ENCODE results near the gene ARIH2.

Gene ARIH2

GRCh38 chr3:48979451-48979850 lies 60.8 kb downstream of the ARIH2 start:
- Histone ChIP-seq H3K27ac (ENCODE audit: poor library complexity, severe bottlenecking) (no peak overlapping the region), H3K4me3 (ENCODE audit: severe bottlenecking) (no peak overlapping the region), H3K4me1 (ENCODE audit: insufficient read depth, poor library complexity, severe bottlenecking) (no peaks in the 10 kb centered on the region), H3K36me3 (ENCODE audit: low read depth) (peaks cover 84% of the 10 kb centered on the region), H3K9me3 (ENCODE audit: severe bottlenecking) (no peaks in the 10 kb centered on the region), H3K27me3 (ENCODE audit: insufficient read depth, poor library complexity, severe bottlenecking) (no peaks in the 10 kb centered on the region)
- no peak for DNase-seq (ENCODE audit: low spot score)
- ATAC-seq (ENCODE audit: low read depth): no peak
- TF ChIP-seq CTCF (IDR thresholded peaks at IDR 0.05; ENCODE audit: poor library complexity, severe bottlenecking): no peak

- Histone ChIP-seq H3K9me3 (ENCODE audit: severe bottlenecking) (no peaks in the 10 kb centered on the region), H3K27ac (ENCODE audit: poor library complexity, severe bottlenecking) (no peak overlapping the region), H3K36me3 (ENCODE audit: low read depth) (peaks cover 80% of the 10 kb centered on the region), H3K4me1 (ENCODE audit: insufficient read depth, poor library complexity, severe bottlenecking) (no peaks in the 10 kb centered on the region), H3K4me3 (ENCODE audit: severe bottlenecking) (no peak overlapping the region), H3K27me3 (ENCODE audit: insufficient read depth, poor library complexity, severe bottlenecking) (no peaks in the 10 kb centered on the region)
- no peak for DNase-seq (ENCODE audit: low spot score)
- ATAC-seq (ENCODE audit: low read depth): no peak
- TF ChIP-seq CTCF (IDR thresholded peaks at IDR 0.05; ENCODE audit: poor library complexity, severe bottlenecking): no peak
These were observed 61.7 kb downstream of the ARIH2 start for GRCh38 chr3:48980295-48980694.

GRCh38 chr3:48982016-48982415 lies 63.4 kb downstream of the ARIH2 start:
- Histone ChIP-seq H3K4me1 (ENCODE audit: insufficient read depth, poor library complexity, severe bottlenecking) (no peaks in the 10 kb centered on the region), H3K4me3 (ENCODE audit: severe bottlenecking) (no peak overlapping the region), H3K36me3 (ENCODE audit: low read depth) (peaks cover 63% of the 10 kb centered on the region), H3K27ac (ENCODE audit: poor library complexity, severe bottlenecking) (no peak overlapping the region), H3K27me3 (ENCODE audit: insufficient read depth, poor library complexity, severe bottlenecking) (no peaks in the 10 kb centered on the region), H3K9me3 (ENCODE audit: severe bottlenecking) (no peaks in the 10 kb centered on the region)
- no peak for ATAC-seq (ENCODE audit: low read depth)
- DNase-seq (ENCODE audit: low spot score): no peak
- no peak for TF ChIP-seq CTCF (IDR thresholded peaks at IDR 0.05; ENCODE audit: poor library complexity, severe bottlenecking)

- Histone ChIP-seq H3K9me3 (ENCODE audit: severe bottlenecking) (no peaks in the 10 kb centered on the region), H3K27ac (ENCODE audit: poor library complexity, severe bottlenecking) (no peak overlapping the region), H3K36me3 (ENCODE audit: low read depth) (peaks cover 56% of the 10 kb centered on the region), H3K27me3 (ENCODE audit: insufficient read depth, poor library complexity, severe bottlenecking) (no peaks in the 10 kb centered on the region), H3K4me1 (ENCODE audit: insufficient read depth, poor library complexity, severe bottlenecking) (no peaks in the 10 kb centered on the region), H3K4me3 (ENCODE audit: severe bottlenecking) (no peak overlapping the region)
- TF ChIP-seq CTCF (IDR thresholded peaks at IDR 0.05; ENCODE audit: poor library complexity, severe bottlenecking): no peak
- DNase-seq (ENCODE audit: low spot score) (no peak), ATAC-seq (ENCODE audit: low read depth) (no peak)
These were observed 64.0 kb downstream of the ARIH2 start for GRCh38 chr3:48982686-48983085.

GRCh38 chr3:48983096-48983495 lies 64.5 kb downstream of the ARIH2 start:
- TF ChIP-seq CTCF (IDR thresholded peaks at IDR 0.05; ENCODE audit: poor library complexity, severe bottlenecking): no peak
- Histone ChIP-seq H3K36me3 (ENCODE audit: low read depth) (peaks cover 52% of the 10 kb centered on the region), H3K9me3 (ENCODE audit: severe bottlenecking) (no peaks in the 10 kb centered on the region), H3K4me1 (ENCODE audit: insufficient read depth, poor library complexity, severe bottlenecking) (no peaks in the 10 kb centered on the region), H3K27me3 (ENCODE audit: insufficient read depth, poor library complexity, severe bottlenecking) (no peaks in the 10 kb centered on the region), H3K4me3 (ENCODE audit: severe bottlenecking) (no peak overlapping the region), H3K27ac (ENCODE audit: poor library complexity, severe bottlenecking) (no peak overlapping the region)
- DNase-seq (ENCODE audit: low spot score): no peak
- no peak for ATAC-seq (ENCODE audit: low read depth)

Data from RWPE2 (cell line).